Activated T-cell treated with anti-CD3 and anti-CD28 coated beads, Interleukin-2, amount 50 U/mL, for 48 hours (primary cell): Measurements from ENCODE around the gene KRT7.
A peak's percentile ranks its signal among the peaks of the same experiment; 100 is the strongest.

Source experiments
- DNase-seq, 2 experiments: peaks; one replicate each; pipeline ENCODE4 v3.0.0-alpha.2; 2020

The KRT7 gene

GRCh38 chr12:52200086-52200780 is 32.8 kb upstream of the KRT7 start:
- DNase-seq = no peak

GRCh38 chr12:52200781-52201450 is 32.1 kb upstream of the KRT7 start:
- no peak for DNase-seq

GRCh38 chr12:52201451-52201839 is 31.6 kb upstream of the KRT7 start:
- DNase-seq = no peak

- DNase-seq = no peak
Observed at GRCh38 chr12:52202361-52203078, 30.5 kb upstream of the KRT7 start.

GRCh38 chr12:52203079-52203921 is 29.7 kb upstream of the KRT7 start:
- peak in 1 of 2 experiments; percentile 30 for DNase-seq

GRCh38 chr12:52204095-52204930 is 28.7 kb upstream of the KRT7 start:
- DNase-seq = no peak

- DNase-seq = no peak
Observed at GRCh38 chr12:52204931-52205505, 28.0 kb upstream of the KRT7 start.

- no peak for DNase-seq
Observed at GRCh38 chr12:52205612-52206303, 27.3 kb upstream of the KRT7 start.

GRCh38 chr12:52206304-52207040 is 26.6 kb upstream of the KRT7 start:
- DNase-seq = no peak

- no peak for DNase-seq
Observed at GRCh38 chr12:52207106-52207505, 25.9 kb upstream of the KRT7 start.

- DNase-seq = no peak
Observed at GRCh38 chr12:52207895-52208294, 25.1 kb upstream of the KRT7 start.

- DNase-seq = no peak
Observed at GRCh38 chr12:52208424-52209165, 24.4 kb upstream of the KRT7 start.

- DNase-seq = no peak
Observed at GRCh38 chr12:52209321-52209720, 23.7 kb upstream of the KRT7 start.

- no peak for DNase-seq
Observed at GRCh38 chr12:52210186-52210924, 22.7 kb upstream of the KRT7 start.

GRCh38 chr12:52210925-52211650 is 22.0 kb upstream of the KRT7 start:
- no peak for DNase-seq

- no peak for DNase-seq
Observed at GRCh38 chr12:52211716-52212585, 21.1 kb upstream of the KRT7 start.
